HUES64 (cell line): Measurements from ENCODE around the gene BRME1.
A peak's percentile ranks its signal among the peaks of the same experiment; 100 is the strongest.

ENCODE experiments used
- H3K27ac ChIP-seq: 2 replicates; pipeline ENCODE4 v1.7.0; 2013; ENCODE audit warnings: low read depth, low read length, inconsistent platforms
- H3K27me3 ChIP-seq: 2 replicates; pipeline ENCODE4 v1.6.1; 2013; ENCODE audit warnings: mild to moderate bottlenecking, low read length; ENCODE audit not compliant: insufficient read depth
- H3K36me3 ChIP-seq: 2 replicates; pipeline ENCODE4 v1.6.1; 2013; ENCODE audit warnings: mild to moderate bottlenecking, low read length; ENCODE audit not compliant: insufficient read depth
- H3K4me1 ChIP-seq: 2 replicates; pipeline ENCODE4 v1.6.1; 2013; ENCODE audit warnings: mild to moderate bottlenecking, low read length, moderate library complexity; ENCODE audit not compliant: insufficient read depth
- H3K4me3 ChIP-seq: 2 replicates; pipeline ENCODE4 v1.5.1; 2013; ENCODE audit warnings: mild to moderate bottlenecking, low read length, moderate library complexity
- H3K9ac ChIP-seq: 2 replicates; pipeline ENCODE4 v1.6.1; 2013; ENCODE audit warnings: mild to moderate bottlenecking, low read depth, low read length
- H3K9me3 ChIP-seq: 2 replicates; pipeline ENCODE4 v1.6.1; 2013; ENCODE audit warnings: low read depth, low read length; ENCODE audit not compliant: insufficient read depth
- WGBS: fragments of 150-250, 120-280 bp; methylation state at CpG from one replicate; pipeline ENCODE4 v1.1.7; 2013; ENCODE audit warnings: missing lambda C conversion rate; 5-methylcytosine and 5-hydroxymethylcytosine counted together

Gene BRME1

DNA sequence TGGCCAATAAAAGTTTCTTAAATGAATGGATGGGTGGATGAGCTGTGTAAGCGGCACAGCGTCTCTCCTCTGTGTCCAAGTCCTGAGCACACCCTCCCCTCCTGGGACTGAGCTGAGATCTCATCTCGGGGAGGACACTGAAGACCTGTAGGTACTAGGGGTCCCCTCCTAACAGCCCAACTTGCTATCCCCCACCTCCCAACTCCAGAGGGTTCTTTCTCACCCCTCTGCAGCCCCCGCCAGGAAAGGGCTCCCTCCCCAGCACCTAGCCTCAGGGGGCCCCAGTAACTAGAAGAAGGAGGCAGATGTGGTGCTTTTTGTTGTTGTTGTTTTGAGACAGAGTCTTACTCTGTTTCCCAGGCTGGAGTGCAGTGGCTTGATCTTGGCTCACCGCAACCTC, 30.1 kb downstream of the BRME1 start:
- H3K9me3 ChIP-seq = no peaks in the 10 kb centered on the region
- no peak overlapping the region for H3K27ac ChIP-seq
- no peak overlapping the region for H3K9ac ChIP-seq
- no peak overlapping the region for H3K4me3 ChIP-seq
- no peaks in the 10 kb centered on the region for H3K36me3 ChIP-seq
- H3K27me3 ChIP-seq = peaks cover 62% of the 10 kb centered on the region
- 91% methylated on average over 5 of the region's 5 CpGs for WGBS
- H3K4me1 ChIP-seq = peaks cover 9% of the 10 kb centered on the region; the same call in 1 of the 2 replicates

GRCh38 chr19:13873834-13874515, 31.9 kb downstream of the BRME1 start:
- H3K27me3 ChIP-seq = peaks cover 79% of the 10 kb centered on the region
- WGBS = 35% methylated on average over 35 of the region's 35 CpGs
- no peaks in the 10 kb centered on the region for H3K36me3 ChIP-seq
- H3K9me3 ChIP-seq = no peaks in the 10 kb centered on the region
- H3K27ac ChIP-seq = no peak overlapping the region
- H3K9ac ChIP-seq = no peak overlapping the region
- H3K4me1 ChIP-seq = 0 out of 2 replicates have a peak, but pooled peaks cover 3% of the 10 kb centered on the region
- peak overlapping the region; percentile 22; the same call in 1 of the 2 replicates for H3K4me3 ChIP-seq

GRCh38 chr19:13872695-13873389, 33.1 kb downstream of the BRME1 start:
- H3K4me1 ChIP-seq = 0 out of 2 replicates have a peak, but pooled peaks cover 3% of the 10 kb centered on the region
- H3K9me3 ChIP-seq = no peaks in the 10 kb centered on the region
- WGBS = 3% methylated on average over 45 of the region's 45 CpGs
- H3K36me3 ChIP-seq = no peaks in the 10 kb centered on the region
- H3K27ac ChIP-seq = no peak overlapping the region
- H3K27me3 ChIP-seq = peaks cover 90% of the 10 kb centered on the region
- H3K4me3 ChIP-seq = peak overlapping the region; percentile 34
- no peak overlapping the region for H3K9ac ChIP-seq

GRCh38 chr19:13872339-13872694, 33.6 kb downstream of the BRME1 start:
- Histone ChIP-seq H3K4me3 (peak overlapping the region; percentile 34), H3K4me1 (0 out of 2 replicates have a peak, but pooled peaks cover 3% of the 10 kb centered on the region), H3K9ac (no peak overlapping the region), H3K36me3 (no peaks in the 10 kb centered on the region), H3K9me3 (no peaks in the 10 kb centered on the region), H3K27ac (no peak overlapping the region), H3K27me3 (peaks cover 95% of the 10 kb centered on the region)
- 28% methylated on average over 5 of the region's 5 CpGs for WGBS

- WGBS = 77% methylated on average over 4 of the region's 4 CpGs
- no peak overlapping the region for H3K4me3 ChIP-seq
- H3K9ac ChIP-seq = no peak overlapping the region
- peaks cover 97% of the 10 kb centered on the region for H3K27me3 ChIP-seq
- H3K27ac ChIP-seq = no peak overlapping the region
- no peaks in the 10 kb centered on the region for H3K9me3 ChIP-seq
- H3K4me1 ChIP-seq = 0 out of 2 replicates have a peak, but pooled peaks cover 7% of the 10 kb centered on the region
- no peaks in the 10 kb centered on the region for H3K36me3 ChIP-seq
Measured at GRCh38 chr19:13870873-13871272, 35.0 kb downstream of the BRME1 start.

DNA sequence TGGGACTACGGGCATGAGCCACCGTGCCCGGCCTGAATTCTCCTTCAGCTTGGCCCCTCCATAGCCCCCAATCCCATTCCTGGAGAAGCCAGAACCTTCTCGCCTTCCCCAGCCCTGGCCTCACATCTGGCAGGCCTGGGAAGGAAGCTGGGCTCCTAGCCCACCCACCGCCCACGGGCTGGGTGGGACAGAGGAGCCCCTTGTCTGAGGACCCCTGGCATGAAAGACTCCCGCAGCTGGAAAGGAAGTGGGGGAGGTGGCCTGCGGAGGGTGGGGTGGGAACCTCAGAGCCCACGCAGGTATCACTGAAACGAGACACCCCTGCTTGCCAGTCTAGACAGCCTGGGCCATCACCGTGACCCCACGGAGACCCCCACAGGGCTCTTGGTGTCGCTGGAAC, 36.6 kb downstream of the BRME1 start:
- WGBS = 78% methylated on average over 13 of the region's 13 CpGs

DNA sequence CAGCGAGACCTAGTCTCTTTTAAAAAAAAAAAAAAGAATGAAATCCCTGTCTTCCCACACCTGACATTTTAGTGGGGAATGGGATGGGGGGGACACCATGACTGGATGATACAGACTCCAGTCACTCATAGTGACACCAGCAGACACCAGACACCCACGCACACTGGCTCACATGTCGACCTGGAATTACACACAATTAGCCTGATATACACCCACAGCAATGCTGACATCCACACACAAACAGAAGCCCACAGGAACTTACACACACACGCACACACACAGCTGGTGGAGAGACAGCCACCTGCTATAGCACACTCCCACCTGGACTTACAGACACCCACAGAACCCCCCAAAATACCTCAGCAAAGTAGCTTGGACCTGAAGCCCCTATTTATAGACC, 37.3 kb downstream of the BRME1 start:
- no peak overlapping the region for H3K27ac ChIP-seq
- WGBS = 84% methylated on average over 3 of the region's 4 CpGs
- H3K9ac ChIP-seq = no peak overlapping the region
- peaks cover 93% of the 10 kb centered on the region for H3K27me3 ChIP-seq
- H3K9me3 ChIP-seq = no peaks in the 10 kb centered on the region
- H3K4me1 ChIP-seq = 0 out of 2 replicates have a peak, but pooled peaks cover 3% of the 10 kb centered on the region
- H3K36me3 ChIP-seq = no peaks in the 10 kb centered on the region
- H3K4me3 ChIP-seq = no peak overlapping the region

More for the DNA sequence above, 36.6 kb downstream of the BRME1 start:
- Histone ChIP-seq H3K27ac (no peak overlapping the region), H3K27me3 (peaks cover 93% of the 10 kb centered on the region), H3K36me3 (no peaks in the 10 kb centered on the region), H3K9me3 (no peaks in the 10 kb centered on the region), H3K4me3 (no peak overlapping the region), H3K4me1 (0 out of 2 replicates have a peak, but pooled peaks cover 5% of the 10 kb centered on the region), H3K9ac (no peak overlapping the region)

DNA sequence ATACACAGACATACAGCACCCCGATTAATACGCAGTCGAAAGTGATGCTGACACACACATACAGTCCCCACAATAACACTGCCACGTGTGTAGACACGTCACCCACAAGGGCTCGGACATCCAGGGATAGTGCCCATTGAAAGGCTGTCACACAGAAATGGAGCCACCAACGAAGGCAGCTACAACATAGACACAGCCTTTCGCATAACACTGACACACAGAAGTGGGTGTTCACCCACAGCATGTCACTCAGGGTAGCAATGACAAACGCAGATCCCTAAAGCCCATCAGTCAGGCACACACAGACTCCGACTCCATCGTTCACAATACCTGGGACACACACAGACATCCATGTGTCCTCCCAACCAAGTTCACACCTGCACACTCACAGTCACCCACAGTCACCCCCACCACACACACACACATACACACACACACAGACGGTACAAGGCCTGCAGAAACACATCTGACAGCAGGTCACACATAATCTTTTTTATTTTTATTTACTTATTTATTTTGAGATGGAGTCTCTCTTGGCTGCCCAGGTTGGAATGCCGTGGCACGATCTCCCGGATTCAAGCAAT, 39.4 kb downstream of the BRME1 start:
- H3K9ac ChIP-seq = no peak overlapping the region
- no peak overlapping the region for H3K4me3 ChIP-seq
- 84% methylated on average over 15 of the region's 15 CpGs for WGBS
- no peaks in the 10 kb centered on the region for H3K36me3 ChIP-seq
- H3K27me3 ChIP-seq = peaks cover 82% of the 10 kb centered on the region
- H3K4me1 ChIP-seq = peaks cover 8% of the 10 kb centered on the region
- no peaks in the 10 kb centered on the region for H3K9me3 ChIP-seq
- H3K27ac ChIP-seq = no peak overlapping the region

DNA sequence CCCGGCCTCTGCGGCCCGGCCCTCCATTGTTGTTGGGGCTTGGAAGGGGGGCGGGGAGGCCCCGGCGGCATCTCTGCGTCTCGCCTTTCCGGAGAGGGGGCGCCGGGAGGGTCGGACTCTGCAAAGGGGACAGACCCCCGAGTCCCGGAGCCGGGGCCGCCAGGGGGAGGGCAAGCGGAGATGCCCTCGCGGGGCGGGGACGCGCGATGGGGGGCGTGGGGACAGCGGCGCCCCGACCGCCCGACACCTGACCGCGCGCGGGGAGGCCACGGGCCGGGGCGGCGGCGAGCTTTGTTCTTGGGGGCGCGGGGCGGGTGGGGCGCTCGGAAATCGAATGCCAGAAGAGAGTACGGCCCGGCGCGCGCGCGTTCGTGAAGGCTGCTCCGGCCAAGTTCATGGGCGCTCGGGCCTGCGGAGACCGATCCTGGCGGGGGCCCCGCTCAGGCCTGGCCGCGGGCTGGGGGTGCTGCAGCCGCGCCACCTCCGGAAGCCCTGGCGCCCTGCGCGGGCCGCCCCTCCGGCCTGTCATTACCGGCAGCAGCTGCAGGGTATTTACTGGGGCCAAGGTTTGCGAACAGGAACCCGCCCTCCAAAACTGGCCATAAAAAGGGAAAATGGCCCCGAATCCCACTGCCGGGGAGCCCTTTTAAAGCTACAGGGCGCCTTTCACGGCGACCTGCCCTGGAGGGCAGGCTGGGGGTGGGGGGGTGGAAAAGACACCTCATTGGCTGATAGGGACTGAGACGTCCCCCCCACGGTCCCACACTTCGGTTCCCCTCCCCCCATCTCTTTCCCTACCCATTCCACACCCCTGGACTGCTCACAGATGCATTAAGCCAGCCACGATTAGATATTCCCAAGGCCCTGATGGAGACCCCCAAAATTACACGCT, 40.1 kb downstream of the BRME1 start:
- Histone ChIP-seq H3K4me1 (peaks cover 11% of the 10 kb centered on the region), H3K9ac (no peak overlapping the region), H3K27me3 (peaks cover 75% of the 10 kb centered on the region), H3K27ac (no peak overlapping the region), H3K4me3 (peak overlapping the region; percentile 45), H3K9me3 (no peaks in the 10 kb centered on the region), H3K36me3 (no peaks in the 10 kb centered on the region)
- 5% methylated on average over 82 of the region's 82 CpGs for WGBS

- Histone ChIP-seq H3K9ac (no peak overlapping the region), H3K27me3 (peaks cover 68% of the 10 kb centered on the region), H3K4me1 (peaks cover 11% of the 10 kb centered on the region), H3K9me3 (no peaks in the 10 kb centered on the region), H3K4me3 (peak overlapping the region; percentile 45), H3K27ac (no peak overlapping the region), H3K36me3 (no peaks in the 10 kb centered on the region)
- WGBS = 11% methylated on average over 91 of the region's 113 CpGs
Measured at GRCh38 chr19:13864667-13865570, 41.0 kb downstream of the BRME1 start.
